GM18870 (cell line): ENCODE data around the gene LYSMD1.
"Not testable (repeated sequence)": the region's sequence is repeated elsewhere in the genome, so short reads cannot be mapped to it uniquely, and the experiment has no call there.

Experiments used
- ATAC-seq: cut with Tn5 transposase; IDR thresholded peaks from one replicate; pipeline ENCODE4 v1.9.1; 2021; ENCODE audit warnings: moderate library complexity; ENCODE audit not compliant: unreplicated experiment

The LYSMD1 gene

GRCh38 chr1:151165738-151166504 is at the start of gene LYSMD1, which contains the start of gene SCNM1:
Gene LYSMD1 (minus strand): TSS chr1:151165902. CDS start chr1:151165258, 644 bp downstream.
Gene SCNM1 (plus strand): TSS chr1:151166144. CDS start chr1:151166153, 9 bp downstream.
- ATAC-seq = peak; percentile 83

DNA sequence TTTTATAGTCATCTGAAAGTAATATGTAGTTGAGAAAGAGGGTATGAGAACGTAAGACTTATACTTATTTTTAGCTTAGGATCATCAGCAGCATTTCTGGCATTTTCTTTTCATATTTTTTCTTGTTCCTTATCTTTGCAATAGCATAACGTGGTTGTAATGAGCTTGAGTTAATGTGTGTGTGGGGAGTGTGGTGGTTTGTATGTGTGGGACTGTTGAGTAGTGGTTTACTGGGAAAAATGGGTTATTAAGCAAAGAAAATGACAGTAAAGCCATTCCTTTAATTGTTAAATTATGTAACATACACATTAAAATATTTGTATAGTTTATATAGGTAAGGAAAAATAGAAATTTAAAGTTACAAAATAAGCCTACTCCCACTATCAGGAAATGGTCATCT is 47.9 kb upstream of the LYSMD1 start:
- no peak for ATAC-seq

DNA sequence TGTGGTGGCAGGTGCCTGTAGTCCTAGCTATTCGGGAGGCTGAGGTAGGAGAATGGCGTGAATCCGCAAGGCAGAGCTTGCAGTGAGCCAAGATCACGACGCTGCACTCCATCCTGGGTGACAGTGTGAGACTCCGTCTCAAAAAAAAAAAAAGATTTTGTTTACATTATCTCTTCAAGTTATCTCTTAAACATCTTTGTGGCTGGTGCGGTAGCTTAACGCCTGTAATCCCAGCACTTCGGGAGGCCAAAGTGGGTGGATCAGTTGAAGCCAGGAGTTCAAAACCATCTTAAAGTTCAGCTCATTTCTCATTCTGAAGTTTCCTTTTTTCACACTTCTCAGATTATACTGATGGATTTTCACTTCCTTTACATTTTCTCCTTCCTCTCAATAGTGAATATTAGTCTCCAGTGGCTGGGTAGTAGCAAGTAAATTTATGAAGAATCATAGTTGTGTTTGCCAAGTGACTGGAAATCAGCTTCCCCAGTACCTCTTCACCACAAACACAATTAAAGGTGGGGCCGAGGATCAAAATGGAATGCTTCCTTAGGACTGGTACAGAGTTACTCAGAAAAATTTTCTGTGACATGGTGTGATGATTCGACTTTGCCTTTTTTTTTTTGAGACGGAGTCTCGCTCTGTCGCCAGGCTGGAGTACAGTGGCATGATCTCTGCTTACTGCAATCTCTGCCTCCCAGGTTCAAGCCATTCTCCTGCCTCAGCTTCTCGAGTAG is 46.4 kb upstream of the LYSMD1 start:
- ATAC-seq = no peak

DNA sequence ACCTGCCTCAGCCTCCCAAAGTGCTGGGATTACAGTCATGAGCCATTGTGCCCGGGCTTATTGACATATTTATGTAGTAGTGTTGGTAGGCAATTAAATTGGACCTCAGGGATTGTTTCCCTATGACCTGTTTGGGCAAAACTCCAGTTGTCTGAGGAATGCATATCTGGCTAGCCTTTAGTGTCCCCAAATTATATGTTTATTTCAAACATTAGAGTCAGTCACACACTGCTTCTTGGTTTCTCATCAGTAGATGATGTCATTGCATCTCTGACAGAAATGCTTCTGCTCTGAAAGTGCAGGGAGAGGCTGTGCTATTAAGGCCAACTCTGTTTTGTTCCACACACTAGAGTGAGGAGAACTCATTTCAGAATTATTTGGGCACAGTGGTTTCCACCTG is 45.1 kb upstream of the LYSMD1 start:
- no peak for ATAC-seq

- not testable (repeated sequence) for ATAC-seq
Measured at GRCh38 chr1:151205381-151205965, 39.8 kb upstream of the LYSMD1 start.

- ATAC-seq = no peak
Measured at GRCh38 chr1:151199873-151200581, 34.3 kb upstream of the LYSMD1 start.

GRCh38 chr1:151198254-151199127 is 32.8 kb upstream of the LYSMD1 start, which contains the start of gene PIP5K1A:
Gene PIP5K1A (plus strand): TSS chr1:151198552. CDS start chr1:151198997, 445 bp downstream.
- peak; percentile 82 for ATAC-seq

DNA sequence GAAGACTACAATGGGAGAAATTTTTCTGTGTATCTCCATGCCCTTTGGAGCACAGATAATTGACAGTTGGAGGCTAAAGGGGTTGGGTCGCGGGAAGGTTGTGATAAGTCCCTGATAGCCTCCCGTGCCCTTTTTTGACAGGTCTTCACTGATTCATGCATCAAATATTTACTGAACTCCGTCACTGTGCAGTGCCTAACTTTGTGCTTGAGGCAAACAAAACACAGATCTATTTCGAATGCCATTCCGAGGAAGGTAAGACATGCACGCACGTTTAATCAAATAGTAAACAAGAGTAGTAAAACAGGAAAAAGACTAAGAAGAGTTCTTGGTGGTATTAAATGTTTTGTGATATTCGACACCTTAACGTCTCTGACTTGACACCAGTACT is 32.2 kb upstream of the LYSMD1 start:
- no peak for ATAC-seq

- ATAC-seq = no peak
Measured at GRCh38 chr1:151196292-151196800, 30.6 kb upstream of the LYSMD1 start.

GRCh38 chr1:151194894-151195594 is 29.3 kb upstream of the LYSMD1 start:
- not testable (repeated sequence) for ATAC-seq

- no peak for ATAC-seq
Measured at GRCh38 chr1:151193856-151194255, 28.2 kb upstream of the LYSMD1 start.

GRCh38 chr1:151193304-151193703 is 27.6 kb upstream of the LYSMD1 start:
- no peak for ATAC-seq

DNA sequence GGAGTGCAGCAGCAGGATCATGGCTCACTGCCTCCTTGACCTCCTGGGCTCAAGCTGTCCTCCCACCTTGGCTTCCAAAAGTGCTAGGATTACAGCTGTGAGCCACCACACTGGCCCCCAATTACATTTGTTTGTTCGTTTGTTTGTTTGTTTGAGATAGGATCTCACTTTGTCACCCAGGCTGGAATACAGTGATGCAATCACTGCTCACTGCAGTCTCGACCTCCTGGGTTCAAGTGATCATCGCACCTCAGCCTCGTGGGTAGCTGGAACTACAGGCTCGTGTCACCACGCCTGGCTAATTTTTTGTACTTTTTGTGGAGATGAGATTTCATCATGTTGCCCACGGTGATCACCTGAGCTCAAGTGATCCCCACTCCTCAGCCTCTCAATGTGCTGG is 26.3 kb upstream of the LYSMD1 start:
- no peak for ATAC-seq

- ATAC-seq = peak; percentile 63
Measured at GRCh38 chr1:151189637-151190445, 24.1 kb upstream of the LYSMD1 start, which contains the start of gene VPS72. Gene VPS72 (minus strand): TSS chr1:151190197. CDS start chr1:151190121, 76 bp downstream.

DNA sequence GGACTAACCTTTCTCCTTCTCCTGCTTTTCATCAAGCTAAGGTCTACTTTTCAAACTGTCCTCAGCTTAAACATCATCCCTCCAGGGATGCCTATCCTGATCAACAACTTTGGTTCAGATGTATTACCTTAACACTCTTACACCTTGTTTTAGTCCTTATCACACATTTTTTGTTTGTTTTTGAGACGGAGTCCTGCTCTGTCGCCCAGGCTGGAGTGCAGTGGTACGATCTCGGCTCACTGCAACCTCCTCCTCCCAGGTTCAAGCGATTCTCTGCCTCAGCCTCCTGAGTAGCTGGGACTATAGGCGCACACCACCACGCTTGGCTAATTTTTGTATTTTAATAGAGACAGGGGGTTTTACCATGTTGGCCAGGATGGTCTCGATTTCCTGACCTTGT is 23.0 kb upstream of the LYSMD1 start:
- ATAC-seq = not testable (repeated sequence)

DNA sequence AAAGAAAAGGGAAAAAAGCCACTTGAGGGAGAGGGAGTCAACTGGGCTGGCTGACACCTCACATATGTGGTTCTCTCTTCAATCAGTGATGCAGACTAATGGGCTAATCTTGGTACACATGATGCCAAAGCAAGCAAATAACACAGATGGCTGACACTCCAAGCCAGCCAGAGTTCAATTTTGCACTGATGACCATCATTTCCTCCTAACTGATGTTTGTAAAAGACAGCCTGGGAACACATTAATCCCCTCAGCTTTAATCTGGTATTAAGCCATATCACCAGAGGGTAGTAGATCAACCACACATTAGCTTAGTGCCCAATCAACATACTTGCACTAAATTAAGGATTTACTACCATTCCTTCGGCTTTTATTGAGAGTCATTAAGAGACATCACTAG is 21.5 kb upstream of the LYSMD1 start:
- ATAC-seq = no peak

- no peak for ATAC-seq
Measured at GRCh38 chr1:151184211-151184610, 18.5 kb upstream of the LYSMD1 start.

GRCh38 chr1:151176514-151177045 is 10.9 kb upstream of the LYSMD1 start:
- ATAC-seq = no peak
